Left renal pelvis (tissue), 4 donors: ENCODE results near the gene PSMA1. TPM values are rescaled to one million over a fixed set of nuclear protein-coding genes. Genes with fewer than 3 reads are reported as not detected.

Experiments
- polyA plus RNA-seq, 4 donors: library from polyadenylated mRNA; unstranded; fragments of 120-200 nt; gene quantifications; one replicate each; pipeline ENCODE4 v1.2.1, GENCODE V29; 2013; ENCODE audit not compliant: insufficient read length in 4 of 4

Gene PSMA1
- polyA plus RNA-seq, 4 donors, result 157 to 210 (median 175) TPM

Other genes with a start within 250 kb of the PSMA1 start
- gene RRAS2, start 161.2 kb downstream of the PSMA1 start, polyA plus RNA-seq, result 10 to 100 TPM; 46.7 to 64.3 (median 52.5) TPM
- 100 to 1,000 TPM; 131 to 158 (median 153) TPM for gene COPB1, start 20.6 kb downstream of the PSMA1 start, polyA plus RNA-seq
- gene PDE3B, start 123.4 kb upstream of the PSMA1 start, polyA plus RNA-seq, result 1 to 10 TPM; 2.3 to 9.6 (median 7.8) TPM